GM15510 (cell line): ENCODE measurements around the gene ZSCAN16.
"Not testable (repeated sequence)": the region's sequence is repeated elsewhere in the genome, so short reads cannot be mapped to it uniquely, and the experiment has no call there.

Experiments used
- POLR2A ChIP-seq: IDR thresholded peaks from 3 replicates; pipeline ENCODE4 v1.6.1; 2011; ENCODE audit warnings: borderline replicate concordance; ENCODE audit not compliant: insufficient read length; ENCODE audit errors: extremely low read depth

The ZSCAN16 gene

DNA sequence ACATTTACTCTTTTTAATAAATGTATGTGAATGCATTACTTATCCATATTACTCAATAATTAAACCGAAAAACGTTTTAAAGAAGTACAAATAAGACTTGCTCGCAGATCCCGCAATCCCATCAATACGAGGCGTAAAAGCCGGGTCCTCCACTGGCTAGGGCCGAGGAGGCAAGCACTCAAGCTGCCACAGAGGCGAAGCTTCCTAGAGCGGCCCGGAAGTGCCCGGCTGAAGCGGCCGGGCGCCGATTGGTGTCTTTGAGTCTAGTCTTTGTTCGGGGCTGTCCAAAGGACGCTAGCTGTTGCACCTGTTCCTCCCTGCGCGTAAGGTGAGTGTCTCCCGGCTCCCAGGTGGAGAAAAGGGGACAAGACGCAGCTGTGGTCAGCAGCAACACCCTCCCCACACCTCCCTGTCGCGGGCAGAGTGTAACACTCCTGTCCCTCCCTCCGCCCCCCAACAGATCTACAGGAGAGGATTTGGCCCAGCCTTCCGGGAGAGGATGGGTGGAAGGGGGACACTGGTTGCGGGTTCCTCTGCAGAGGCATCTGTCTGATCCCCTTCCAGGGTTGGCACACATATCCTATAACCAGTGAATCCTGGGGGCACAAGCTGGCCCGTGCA, at the start of gene ZSCAN16:
ZSCAN16 (plus strand) TSS at position 260 of the 621 bp plus-strand sequence. CDS start 835 bp downstream, outside the sequence.
- TF ChIP-seq POLR2A: peak; percentile 76

- no peak for TF ChIP-seq POLR2A
Observed at GRCh38 chr6:28078050-28078449, 46.4 kb upstream of the ZSCAN16 start.

GRCh38 chr6:28078836-28079235, 45.6 kb upstream of the ZSCAN16 start:
- TF ChIP-seq POLR2A: no peak

GRCh38 chr6:28080381-28080630, 44.1 kb upstream of the ZSCAN16 start, which contains the start of gene ZNF165:
Gene ZNF165 (plus strand): TSS chr6:28080568. CDS start chr6:28085481, 4,913 bp downstream.
- TF ChIP-seq POLR2A: not testable (repeated sequence)

DNA sequence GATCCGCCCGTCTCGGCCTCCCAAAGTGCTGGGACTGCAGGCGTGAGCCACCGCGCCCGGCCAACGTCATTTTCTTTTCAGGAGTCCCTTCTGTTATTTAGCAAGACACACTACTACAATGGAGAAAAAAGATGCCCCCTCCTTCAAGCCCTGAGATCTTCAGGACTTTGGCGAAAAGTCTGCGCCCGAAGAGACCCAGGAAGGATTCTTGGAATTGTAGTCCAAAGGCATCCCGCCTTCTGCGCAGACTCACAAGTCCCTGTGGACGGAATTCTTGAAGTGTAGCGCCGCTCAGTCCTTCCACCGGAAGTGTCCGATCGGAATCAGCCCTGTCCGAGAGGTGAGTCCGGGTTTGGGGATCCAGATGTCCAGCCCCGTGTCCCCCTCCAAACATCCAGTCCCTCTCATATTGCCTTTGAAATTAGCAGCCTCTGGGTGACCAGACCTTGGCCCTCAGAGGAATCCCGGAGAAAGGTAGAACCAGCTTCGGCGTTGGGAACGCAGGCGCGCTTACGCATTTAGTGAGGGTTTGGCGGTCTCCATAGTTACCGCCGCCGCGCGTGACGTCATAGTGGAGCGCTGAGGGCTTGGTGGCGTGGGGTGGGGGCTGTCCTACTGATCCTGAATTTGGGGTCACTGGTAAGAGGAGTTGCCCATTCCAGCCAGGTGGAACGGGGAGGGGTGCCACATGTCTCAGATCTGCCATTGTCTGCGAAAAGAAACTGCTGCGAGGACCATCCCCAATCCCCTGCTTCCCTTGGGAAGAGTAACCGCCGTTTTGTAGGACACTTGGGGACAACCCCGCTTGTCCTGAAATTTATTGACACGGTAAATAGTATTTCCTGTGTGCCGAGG, 43.6 kb upstream of the ZSCAN16 start:
- no peak for TF ChIP-seq POLR2A

DNA sequence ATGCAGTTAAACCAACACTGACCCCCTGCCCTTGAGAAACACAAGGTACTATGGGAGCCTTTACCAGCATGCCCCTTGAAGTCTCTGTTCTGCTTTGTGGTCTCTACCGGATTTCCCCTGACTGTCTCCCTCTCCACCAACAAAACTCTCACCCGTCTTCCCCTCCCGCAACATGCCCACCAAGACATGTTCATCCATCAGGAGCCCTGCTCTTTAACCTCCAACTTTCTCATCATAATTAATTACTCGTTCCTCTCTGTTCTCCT, 43.0 kb upstream of the ZSCAN16 start:
- no peak for TF ChIP-seq POLR2A

DNA sequence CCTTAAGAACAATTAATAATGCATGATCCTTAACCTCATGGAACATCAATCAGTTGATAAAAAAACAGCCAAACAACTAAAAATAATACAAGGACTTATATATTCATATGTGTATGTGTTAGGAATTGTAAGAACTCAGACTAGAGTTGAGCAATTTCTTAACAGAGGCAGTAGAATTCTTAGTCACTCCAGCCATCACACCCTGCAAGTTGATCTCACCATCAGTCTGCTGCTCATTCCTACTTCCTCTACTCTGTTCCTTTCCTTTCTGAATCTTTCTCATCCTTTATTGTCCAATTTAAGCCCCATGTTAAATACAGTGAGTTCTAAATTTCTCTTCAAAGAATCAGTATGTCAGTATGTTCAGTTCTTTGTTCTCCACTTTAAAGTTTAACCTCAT, 41.5 kb upstream of the ZSCAN16 start:
- no peak for TF ChIP-seq POLR2A

DNA sequence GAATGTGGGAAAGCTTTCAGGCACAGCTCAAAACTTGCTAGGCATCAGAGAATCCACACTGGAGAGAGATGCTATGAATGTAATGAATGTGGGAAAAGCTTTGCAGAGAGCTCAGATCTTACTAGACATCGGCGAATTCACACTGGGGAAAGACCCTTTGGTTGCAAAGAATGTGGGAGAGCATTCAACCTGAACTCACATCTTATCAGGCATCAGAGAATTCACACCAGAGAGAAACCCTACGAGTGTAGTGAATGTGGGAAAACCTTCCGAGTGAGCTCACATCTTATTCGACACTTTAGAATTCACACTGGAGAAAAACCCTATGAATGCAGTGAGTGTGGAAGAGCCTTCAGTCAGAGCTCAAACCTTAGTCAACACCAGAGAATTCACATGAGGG, 35.4 kb upstream of the ZSCAN16 start:
- no peak for TF ChIP-seq POLR2A

DNA sequence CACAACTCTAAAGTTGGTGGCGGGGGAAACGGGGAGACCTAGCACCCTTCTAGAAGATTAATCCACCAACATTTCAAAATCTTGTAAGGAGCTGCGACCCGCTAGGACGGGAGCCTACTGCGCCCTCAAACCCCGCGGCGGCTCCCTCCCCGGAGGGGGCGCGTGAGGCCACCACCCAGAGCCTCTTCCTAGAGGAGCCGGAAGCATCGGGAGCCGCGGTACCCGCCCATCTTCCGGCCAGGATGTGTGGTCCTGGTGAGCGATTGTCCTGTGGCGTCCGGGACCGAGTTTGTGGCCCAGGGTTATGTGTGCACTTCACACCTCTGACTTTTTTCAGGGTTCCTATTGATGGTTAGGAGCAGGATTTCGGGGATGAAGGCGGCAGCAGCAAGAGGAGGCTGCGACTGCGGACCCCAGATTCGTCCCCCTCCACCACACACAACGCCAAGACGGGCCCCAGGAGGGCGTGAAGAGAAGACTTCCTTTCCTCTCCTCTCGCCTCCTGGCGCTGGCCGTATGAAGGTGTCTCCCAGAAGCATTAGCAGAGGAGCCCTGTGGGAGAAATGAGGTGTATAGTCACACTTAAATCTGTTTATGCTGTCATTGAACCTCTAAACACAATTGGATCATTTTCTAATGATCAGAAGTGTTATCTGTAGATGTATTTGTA, 33.4 kb upstream of the ZSCAN16 start:
- TF ChIP-seq POLR2A: no peak

DNA sequence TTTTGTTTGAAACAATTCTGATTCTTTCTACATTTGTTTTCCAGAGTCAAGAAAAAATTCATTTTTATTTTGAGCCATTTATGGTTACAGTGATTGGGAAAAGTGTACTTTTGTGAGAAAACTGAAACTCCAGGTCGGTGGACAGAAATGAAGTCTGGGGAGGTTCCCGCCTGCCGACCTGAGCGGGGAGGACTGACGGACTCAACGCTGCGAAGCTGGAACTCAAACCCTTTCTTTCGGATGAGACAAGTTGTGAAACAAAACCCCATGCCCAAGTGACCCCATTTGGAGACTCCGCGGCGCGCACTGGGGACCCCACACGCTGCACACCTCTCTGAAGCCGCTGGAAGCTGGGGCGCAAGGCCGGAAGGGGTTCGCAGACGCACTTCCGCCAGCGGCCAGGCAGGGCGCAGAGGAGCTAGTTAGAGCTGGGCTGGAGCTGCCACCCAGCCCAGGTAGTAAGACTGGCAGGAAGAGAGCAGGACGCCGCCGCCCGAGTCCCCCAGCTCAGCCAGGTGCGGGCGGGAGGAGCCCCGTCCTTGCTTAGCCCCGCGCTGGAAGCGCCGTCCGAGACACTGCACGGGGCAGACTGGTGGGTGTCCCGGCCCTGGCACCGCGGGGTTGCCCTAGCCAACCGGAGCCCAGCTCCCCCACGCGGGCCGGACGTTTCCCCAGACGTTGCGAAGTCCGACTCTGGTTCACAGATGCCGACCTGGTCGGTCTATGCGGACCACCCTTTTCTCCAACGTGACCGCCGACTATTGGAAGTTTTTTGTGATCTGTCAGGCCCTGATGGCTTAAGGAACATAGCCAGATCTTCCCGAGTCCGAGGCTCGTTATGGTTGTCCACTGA, 19.8 kb upstream of the ZSCAN16 start:
- peak; percentile 91 for TF ChIP-seq POLR2A

DNA sequence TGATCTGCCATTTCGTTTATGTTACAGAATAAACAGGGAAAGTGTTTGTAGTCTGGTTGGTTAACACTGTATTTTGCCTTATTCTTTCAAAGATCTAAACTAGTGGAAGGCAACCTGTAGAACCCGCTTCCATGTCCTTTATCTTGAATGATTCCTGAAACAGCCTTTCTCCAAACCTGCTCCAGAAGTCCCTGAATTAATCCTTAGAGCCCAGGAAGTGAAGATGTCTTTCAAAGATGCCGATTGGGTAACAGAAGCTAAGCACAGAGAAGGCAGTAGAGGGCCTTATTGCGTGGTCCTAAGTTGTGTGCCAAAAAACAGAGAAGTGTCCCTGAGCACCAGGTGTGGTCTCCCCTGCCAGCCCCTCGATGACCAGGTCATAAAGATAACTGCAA, 19.2 kb upstream of the ZSCAN16 start:
- TF ChIP-seq POLR2A: no peak

- TF ChIP-seq POLR2A: no peak
Observed at GRCh38 chr6:28107506-28107905, 16.9 kb upstream of the ZSCAN16 start.

DNA sequence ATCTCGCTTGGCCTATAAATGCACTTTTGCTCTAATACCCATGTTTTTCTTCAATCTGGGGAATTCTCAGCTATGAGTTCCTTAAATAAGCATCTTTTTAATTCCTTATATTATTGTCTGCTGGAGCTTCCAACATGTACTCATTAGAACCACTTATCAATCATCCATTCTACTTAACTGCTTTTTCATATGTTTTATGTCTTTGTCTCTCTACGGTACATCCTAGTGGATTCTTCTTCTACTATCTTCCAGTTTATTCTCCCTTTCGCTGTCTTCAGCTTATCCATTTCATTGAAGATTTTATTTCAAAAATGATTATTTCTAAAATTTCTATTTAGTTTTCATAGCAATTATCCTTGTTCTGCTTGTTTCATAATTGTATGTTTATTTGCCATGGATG, 12.4 kb upstream of the ZSCAN16 start:
- TF ChIP-seq POLR2A: no peak

DNA sequence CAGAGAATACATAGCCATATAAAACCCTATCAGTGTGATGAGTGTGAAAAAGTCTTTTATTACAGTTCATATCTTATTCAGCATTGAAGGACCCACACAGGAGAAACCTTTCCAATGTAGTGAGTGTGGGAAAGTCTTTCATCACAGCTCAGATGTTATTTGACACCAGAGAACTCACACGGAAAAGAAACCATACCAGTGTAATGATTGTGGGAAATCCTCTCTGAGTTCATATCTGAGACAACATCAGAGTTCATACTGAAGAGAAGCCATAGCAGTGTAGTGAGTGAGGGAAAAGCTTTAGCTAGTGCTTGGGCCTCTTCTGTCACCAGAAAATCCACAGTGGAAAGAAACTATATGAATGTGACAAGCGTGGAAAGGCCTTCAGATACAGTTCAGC, 8.6 kb upstream of the ZSCAN16 start:
- TF ChIP-seq POLR2A: no peak
